K562 (cell line): ENCODE measurements around the gene RUVBL1. TPM values are rescaled to one million over a fixed set of nuclear protein-coding genes. Genes with fewer than 3 reads are reported as not detected.

Source experiments
- CC2D1A ChIP-seq: fragments of 450-650 bp; IDR thresholded peaks from 2 replicates; pipeline ENCODE4 v1.6.1; 2017; ENCODE audit warnings: mild to moderate bottlenecking
- CEBPB ChIP-seq: fragments of 450-650 bp; IDR thresholded peaks from 2 replicates; pipeline ENCODE4 v1.6.1; 2016; ENCODE audit warnings: missing genetic modification characterization, missing compliant biosample characterization
- FOSL1 ChIP-seq: fragments of 200-800 bp; sonication (Bioruptor generic); conservative IDR thresholded peaks from 2 replicates; pipeline ENCODE4 v1.6.1; 2016; ENCODE audit warnings: missing genetic modification characterization, missing compliant biosample characterization
- FOXA3 ChIP-seq, 2 experiments: fragments of 450-650 bp in 1 of 2; sonication (generic) in 1 of 2; formaldehyde crosslinking; IDR thresholded peaks in 1 of 2; conservative IDR thresholded peaks in 1 of 2; 2 replicates each; pipeline versions ENCODE4 v1.4.0 to v1.8.0; 2020 to 2022; ENCODE audit warnings: mild to moderate bottlenecking in 2 of 2, missing genetic modification reagents in 1 of 2
- JUN ChIP-seq, 2 experiments: sonication (generic) in 1 of 2; formaldehyde crosslinking in 1 of 2; IDR thresholded peaks; 2 replicates each; pipeline versions ENCODE4 v1.6.1 to v1.8.0; 2012 to 2022; ENCODE audit warnings: borderline replicate concordance in 2 of 2, mild to moderate bottlenecking in 2 of 2, improper control_type of control experiment in 1 of 2, low read depth in 1 of 2, low read length in 1 of 2, missing genetic modification reagents in 1 of 2
- KLF10 ChIP-seq: fragments of 250-450 bp; sonication (Bioruptor Pico); IDR thresholded peaks from 2 replicates; pipeline ENCODE4 v1.6.1; 2021; ENCODE audit warnings: matching md5 sums
- MTA2 ChIP-seq: fragments of 450-650 bp; IDR thresholded peaks from 2 replicates; pipeline ENCODE4 v1.6.1; 2016; ENCODE audit warnings: low read depth
- MYC ChIP-seq, 2 experiments: fragments of 250-450 bp in 1 of 2; sonication (Bioruptor Pico) in 1 of 2; IDR thresholded peaks; 2 replicates each; pipeline versions ENCODE4 v1.5.1 to v1.6.1; 2012 to 2021; ENCODE audit warnings: low read depth in 2 of 2, borderline replicate concordance in 1 of 2, improper control_type of control experiment in 1 of 2, low read length in 1 of 2, mild to moderate bottlenecking in 1 of 2, moderate library complexity in 1 of 2
- NELFE ChIP-seq: IDR thresholded peaks from 2 replicates; pipeline ENCODE4 v1.6.1; 2011; ENCODE audit warnings: mild to moderate bottlenecking; ENCODE audit not compliant: insufficient read depth, insufficient read length
- PRMT5 ChIP-seq: sonication (generic); formaldehyde crosslinking; IDR thresholded peaks from 2 replicates; pipeline ENCODE4 v1.5.0; 2020; ENCODE audit warnings: missing genetic modification reagents
- SMARCB1 ChIP-seq: IDR thresholded peaks from 2 replicates; pipeline ENCODE4 v1.6.1; 2011; ENCODE audit warnings: improper control_type of control experiment, low read depth; ENCODE audit not compliant: insufficient read length
- SRF ChIP-seq, 2 experiments: fragments of 250-450, 450-650 bp in 1 of 2; sonication (Bioruptor Pico) in 1 of 2; sonication (generic) in 1 of 2; formaldehyde crosslinking; IDR thresholded peaks; 2 replicates each; pipeline versions ENCODE4 v1.5.0 to v1.5.1; 2020 to 2022; ENCODE audit warnings: mild to moderate bottlenecking in 1 of 2, missing genetic modification reagents in 1 of 2
- TAF15 ChIP-seq: fragments of 200-400 bp; formaldehyde crosslinking; IDR thresholded peaks from 2 replicates; pipeline ENCODE4 v1.6.1; 2017; ENCODE audit warnings: mild to moderate bottlenecking, low read depth, low read length, moderate library complexity
- TAF7 ChIP-seq: fragments of 450-650 bp; IDR thresholded peaks from 2 replicates; pipeline ENCODE4 v1.6.1; 2016; ENCODE audit warnings: missing genetic modification characterization, missing compliant biosample characterization
- TAF9B ChIP-seq: fragments of 450-650 bp; IDR thresholded peaks from 2 replicates; pipeline ENCODE4 v1.6.1; 2018; ENCODE audit warnings: mild to moderate bottlenecking; ENCODE audit not compliant: partially characterized antibody
- ZNF175 ChIP-seq: fragments of 200-800 bp; sonication (Bioruptor generic); IDR thresholded peaks from 2 replicates; pipeline ENCODE4 v1.6.1; 2016; ENCODE audit warnings: low read depth, mild to moderate bottlenecking, missing genetic modification characterization, missing compliant biosample characterization
- ZNF507 ChIP-seq: conservative IDR thresholded peaks from 2 replicates; pipeline ENCODE4 v1.6.1; 2017; ENCODE audit warnings: missing genetic modification characterization, missing compliant biosample characterization
- polyA plus RNA-seq, 8 experiments: library from polyadenylated mRNA; depleted of rRNA in 4 of 8; stranded (reverse) in 5 of 8; unstranded in 3 of 8; fragments of >200 nt; fragmentation: Nextera tagmentation in 2 of 8; fragmentation: Illumina TruSeq in 1 of 8; extraction: Ambion mirVana in 2 of 8; extraction: Trizol in 1 of 8; gene quantifications; 2 replicates each; pipeline versions ENCODE4 v1.2.1 to v1.2.3, GENCODE V29; 2011 to 2014; ENCODE audit warnings: inconsistent platforms in 1 of 8, missing spikeins in 1 of 8
- total RNA-seq, 7 experiments: library from RNA; depleted of rRNA in 6 of 7; stranded (reverse); fragments of >200 nt in 6 of 7; fragmentation: Illumina TruSeq in 2 of 7; extraction: Trizol in 2 of 7; gene quantifications; 2 replicates each; pipeline versions ENCODE4 v1.2.1 to v1.2.3, GENCODE V29; 2011 to 2021; ENCODE audit warnings: low replicate concordance in 1 of 7
- TF ChIP-seq, protein P1 (sequence below): IDR thresholded peaks from 3 replicates; pipeline ENCODE4 v1.6.1; 2011; ENCODE audit warnings: borderline replicate concordance, mild to moderate bottlenecking, moderate library complexity; ENCODE audit not compliant: insufficient read length; ENCODE audit errors: extremely low read depth
- TF ChIP-seq, protein P2 (sequence below): fragments of 450-650 bp; formaldehyde crosslinking; IDR thresholded peaks from 2 replicates; pipeline ENCODE4 v1.4.0; 2022; ENCODE audit warnings: missing genetic modification characterization

Gene RUVBL1
- total and polyA plus RNA-seq, 9 of the 15 experiments (the other 6 are each of a cell fraction or from before 2014, with no cell fraction given), result 20.7 to 147 (median 113) TPM

DNA sequence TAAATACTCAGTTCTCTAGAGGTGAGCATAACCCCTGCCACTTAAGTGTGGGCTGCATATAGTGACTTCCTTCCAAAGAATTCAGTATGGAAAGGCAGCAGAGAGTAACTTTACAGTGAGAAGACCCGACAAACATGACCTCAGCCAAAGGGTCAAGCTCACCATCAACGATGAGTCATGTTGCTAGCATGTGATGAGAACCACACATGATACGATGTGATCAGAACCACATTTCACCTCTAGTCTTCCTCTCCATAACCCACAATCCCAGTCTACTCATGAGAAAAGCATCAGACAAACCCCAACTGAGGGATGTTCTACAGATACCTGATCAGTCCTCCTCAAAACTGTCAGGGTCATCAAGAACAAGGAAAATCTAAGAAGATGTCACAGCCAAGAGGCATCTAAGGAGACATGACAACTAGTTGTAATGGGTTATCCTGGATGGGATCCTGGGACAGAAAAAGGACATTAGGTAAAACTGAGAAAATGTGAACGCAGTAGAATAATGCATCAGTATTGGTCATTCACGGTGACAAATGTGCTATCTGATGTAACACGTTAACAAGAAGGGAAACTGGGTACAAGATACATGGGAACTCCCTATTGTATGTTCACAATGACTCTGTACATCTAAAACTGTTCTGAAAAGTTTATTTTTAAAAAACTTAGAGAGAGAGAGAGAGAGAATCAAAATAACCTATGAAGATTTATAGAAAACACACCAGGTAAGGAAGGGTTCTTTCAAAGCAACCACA, 43.1 kb downstream of the RUVBL1 start (continued):
- no peak for TF ChIP-seq KLF10 (CRISPR knock-in tag)
- TF ChIP-seq, protein P1, sequence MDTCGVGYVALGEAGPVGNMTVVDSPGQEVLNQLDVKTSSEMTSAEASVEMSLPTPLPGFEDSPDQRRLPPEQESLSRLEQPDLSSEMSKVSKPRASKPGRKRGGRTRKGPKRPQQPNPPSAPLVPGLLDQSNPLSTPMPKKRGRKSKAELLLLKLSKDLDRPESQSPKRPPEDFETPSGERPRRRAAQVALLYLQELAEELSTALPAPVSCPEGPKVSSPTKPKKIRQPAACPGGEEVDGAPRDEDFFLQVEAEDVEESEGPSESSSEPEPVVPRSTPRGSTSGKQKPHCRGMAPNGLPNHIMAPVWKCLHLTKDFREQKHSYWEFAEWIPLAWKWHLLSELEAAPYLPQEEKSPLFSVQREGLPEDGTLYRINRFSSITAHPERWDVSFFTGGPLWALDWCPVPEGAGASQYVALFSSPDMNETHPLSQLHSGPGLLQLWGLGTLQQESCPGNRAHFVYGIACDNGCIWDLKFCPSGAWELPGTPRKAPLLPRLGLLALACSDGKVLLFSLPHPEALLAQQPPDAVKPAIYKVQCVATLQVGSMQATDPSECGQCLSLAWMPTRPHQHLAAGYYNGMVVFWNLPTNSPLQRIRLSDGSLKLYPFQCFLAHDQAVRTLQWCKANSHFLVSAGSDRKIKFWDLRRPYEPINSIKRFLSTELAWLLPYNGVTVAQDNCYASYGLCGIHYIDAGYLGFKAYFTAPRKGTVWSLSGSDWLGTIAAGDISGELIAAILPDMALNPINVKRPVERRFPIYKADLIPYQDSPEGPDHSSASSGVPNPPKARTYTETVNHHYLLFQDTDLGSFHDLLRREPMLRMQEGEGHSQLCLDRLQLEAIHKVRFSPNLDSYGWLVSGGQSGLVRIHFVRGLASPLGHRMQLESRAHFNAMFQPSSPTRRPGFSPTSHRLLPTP, result no peak
- TF ChIP-seq FOSL1 (tag), result peak; percentile 96
- no peak for TF ChIP-seq NELFE
- TF ChIP-seq FOXA3 (CRISPR knock-in tag; conservative IDR thresholded peaks at IDR 0.05 in 1 of 2, IDR thresholded peaks at IDR 0.05 in 1 of 2), result no peak
- TF ChIP-seq TAF15, result no peak
- no peak for TF ChIP-seq TAF7 (tag)
- TF ChIP-seq CEBPB (tag), result no peak
- peak; percentile 21 for TF ChIP-seq TAF9B
- TF ChIP-seq ZNF175, result peak; percentile 70; the same call in 1 of the 2 replicates
- TF ChIP-seq PRMT5 (CRISPR knock-in tag), result no peak
- no peak for TF ChIP-seq MYC (IDR thresholded peaks at IDR 0.05; ENCODE audit: low read depth, low read length)
- TF ChIP-seq MYC (CRISPR knock-in tag; IDR thresholded peaks at IDR 0.05; ENCODE audit: borderline replicate concordance, low read depth), result no peak
- peak; percentile 82 for TF ChIP-seq JUN (IDR thresholded peaks at IDR 0.05; ENCODE audit: borderline replicate concordance, low read depth, low read length)
- TF ChIP-seq JUN (CRISPR knock-in tag; IDR thresholded peaks at IDR 0.05; ENCODE audit: borderline replicate concordance), result no peak
- TF ChIP-seq, protein P2, sequence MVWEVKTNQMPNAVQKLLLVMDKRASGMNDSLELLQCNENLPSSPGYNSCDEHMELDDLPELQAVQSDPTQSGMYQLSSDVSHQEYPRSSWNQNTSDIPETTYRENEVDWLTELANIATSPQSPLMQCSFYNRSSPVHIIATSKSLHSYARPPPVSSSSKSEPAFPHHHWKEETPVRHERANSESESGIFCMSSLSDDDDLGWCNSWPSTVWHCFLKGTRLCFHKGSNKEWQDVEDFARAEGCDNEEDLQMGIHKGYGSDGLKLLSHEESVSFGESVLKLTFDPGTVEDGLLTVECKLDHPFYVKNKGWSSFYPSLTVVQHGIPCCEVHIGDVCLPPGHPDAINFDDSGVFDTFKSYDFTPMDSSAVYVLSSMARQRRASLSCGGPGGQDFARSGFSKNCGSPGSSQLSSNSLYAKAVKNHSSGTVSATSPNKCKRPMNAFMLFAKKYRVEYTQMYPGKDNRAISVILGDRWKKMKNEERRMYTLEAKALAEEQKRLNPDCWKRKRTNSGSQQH (CRISPR knock-in tag), result no peak
- TF ChIP-seq CC2D1A, result no peak
- TF ChIP-seq ZNF507 (tag), result no peak
- TF ChIP-seq SMARCB1, result no peak
- TF ChIP-seq MTA2, result no peak
- TF ChIP-seq SRF (CRISPR knock-in tag; IDR thresholded peaks at IDR 0.05), result no peak
